ENCODE data around the gene ZNF423.

Gene ZNF423

DNA sequence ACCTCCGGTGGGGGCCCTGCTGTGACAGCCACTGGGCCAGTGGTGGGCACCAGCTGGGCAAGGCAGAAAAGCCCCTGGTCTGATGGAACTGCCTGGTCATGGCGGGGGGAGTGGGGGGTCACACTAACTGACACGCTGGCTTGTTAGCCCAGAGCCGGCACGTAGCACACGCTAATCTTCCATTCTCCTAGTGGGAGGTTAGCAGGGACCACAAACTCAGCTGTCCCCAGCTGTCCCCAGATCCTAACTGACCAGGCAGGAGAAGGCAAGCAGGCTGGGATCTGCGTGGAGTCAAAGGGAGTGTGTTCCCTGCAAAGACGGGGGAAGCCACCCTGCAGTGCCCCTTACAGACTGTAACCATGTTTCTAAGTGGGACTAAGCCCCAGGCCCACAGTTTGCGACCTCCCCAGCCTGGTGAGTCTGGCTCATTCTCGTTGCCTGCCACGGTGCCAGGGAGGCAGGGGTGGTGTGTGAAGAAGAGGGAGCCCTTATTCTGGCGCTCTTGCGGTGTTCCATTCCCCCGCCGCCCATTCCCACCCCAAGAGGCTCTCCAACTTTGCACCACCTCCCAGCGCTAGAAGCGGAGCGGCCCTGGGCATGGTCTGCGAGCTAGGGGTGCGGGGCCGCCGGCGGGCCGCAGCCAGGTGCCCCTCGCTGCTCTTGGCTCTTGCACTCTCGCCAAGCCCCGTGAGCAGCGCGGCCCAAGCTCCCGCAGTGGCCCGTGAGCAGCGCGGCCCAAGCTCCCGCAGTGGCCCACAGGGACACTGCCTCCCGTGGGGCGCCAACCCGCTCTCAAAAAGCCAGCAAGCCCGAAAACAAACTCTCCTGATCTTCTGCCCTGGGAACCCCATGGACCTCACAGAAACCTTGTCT is 12.1 kb upstream of the ZNF423 start:
- TF ChIP-seq, protein P1, sequence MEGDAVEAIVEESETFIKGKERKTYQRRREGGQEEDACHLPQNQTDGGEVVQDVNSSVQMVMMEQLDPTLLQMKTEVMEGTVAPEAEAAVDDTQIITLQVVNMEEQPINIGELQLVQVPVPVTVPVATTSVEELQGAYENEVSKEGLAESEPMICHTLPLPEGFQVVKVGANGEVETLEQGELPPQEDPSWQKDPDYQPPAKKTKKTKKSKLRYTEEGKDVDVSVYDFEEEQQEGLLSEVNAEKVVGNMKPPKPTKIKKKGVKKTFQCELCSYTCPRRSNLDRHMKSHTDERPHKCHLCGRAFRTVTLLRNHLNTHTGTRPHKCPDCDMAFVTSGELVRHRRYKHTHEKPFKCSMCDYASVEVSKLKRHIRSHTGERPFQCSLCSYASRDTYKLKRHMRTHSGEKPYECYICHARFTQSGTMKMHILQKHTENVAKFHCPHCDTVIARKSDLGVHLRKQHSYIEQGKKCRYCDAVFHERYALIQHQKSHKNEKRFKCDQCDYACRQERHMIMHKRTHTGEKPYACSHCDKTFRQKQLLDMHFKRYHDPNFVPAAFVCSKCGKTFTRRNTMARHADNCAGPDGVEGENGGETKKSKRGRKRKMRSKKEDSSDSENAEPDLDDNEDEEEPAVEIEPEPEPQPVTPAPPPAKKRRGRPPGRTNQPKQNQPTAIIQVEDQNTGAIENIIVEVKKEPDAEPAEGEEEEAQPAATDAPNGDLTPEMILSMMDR (IDR thresholded peaks at IDR 0.05; ENCODE audit: insufficient read depth, missing control alignments) = no peak
- no peak for DNase-seq (ENCODE audit: insufficient read length, low spot score)
- FAIRE-seq = no peak

DNA sequence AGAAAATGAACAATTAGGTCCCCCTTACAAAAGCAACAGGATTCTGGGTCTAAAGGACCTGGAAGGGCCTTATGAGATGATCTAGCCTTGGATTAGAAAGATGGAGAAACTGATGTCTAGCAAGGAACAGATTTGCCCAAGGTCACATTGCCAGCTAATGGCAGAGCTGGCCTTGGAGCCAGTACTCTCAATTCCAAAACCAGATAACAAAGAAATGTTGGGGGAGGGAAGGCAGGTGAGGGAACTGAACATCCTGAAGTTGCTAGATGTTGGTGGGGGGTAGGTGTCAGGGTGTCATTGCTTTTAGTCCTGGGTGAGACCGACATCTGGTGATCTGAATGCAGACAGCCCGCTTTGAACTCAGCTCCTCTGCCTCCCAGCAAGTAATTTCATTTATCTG is 11.3 kb upstream of the ZNF423 start:
- FAIRE-seq (no peak), DNase-seq (ENCODE audit: insufficient read length, low spot score) (no peak)
- TF ChIP-seq, protein P1 (IDR thresholded peaks at IDR 0.05; ENCODE audit: insufficient read depth, missing control alignments) = no peak

DNA sequence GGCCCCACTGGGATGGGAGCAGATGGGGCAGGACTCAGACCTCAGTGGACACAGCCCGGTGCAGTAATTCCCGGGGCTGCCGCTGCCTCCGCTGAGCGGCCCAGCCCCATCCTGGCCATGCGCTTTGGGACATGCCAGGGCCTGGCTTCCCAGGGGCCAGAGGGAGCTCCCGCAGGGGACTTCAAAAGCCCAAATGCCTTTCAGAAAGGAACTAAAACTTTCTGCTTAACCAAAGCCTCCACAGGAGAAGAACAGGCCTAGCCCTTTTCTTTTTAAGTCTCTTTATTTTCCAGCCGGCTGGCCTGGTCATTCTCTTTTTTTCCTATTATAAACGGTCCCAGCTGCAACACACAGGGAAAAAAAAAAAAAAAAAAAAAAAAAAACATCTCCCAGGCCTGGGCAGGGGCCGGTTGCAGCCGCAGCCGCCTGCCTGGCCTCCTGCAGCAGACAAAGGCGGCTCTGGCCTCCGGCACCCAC is 10.7 kb upstream of the ZNF423 start:
- FAIRE-seq (no peak), DNase-seq (ENCODE audit: insufficient read length, low spot score) (no peak)

DNA sequence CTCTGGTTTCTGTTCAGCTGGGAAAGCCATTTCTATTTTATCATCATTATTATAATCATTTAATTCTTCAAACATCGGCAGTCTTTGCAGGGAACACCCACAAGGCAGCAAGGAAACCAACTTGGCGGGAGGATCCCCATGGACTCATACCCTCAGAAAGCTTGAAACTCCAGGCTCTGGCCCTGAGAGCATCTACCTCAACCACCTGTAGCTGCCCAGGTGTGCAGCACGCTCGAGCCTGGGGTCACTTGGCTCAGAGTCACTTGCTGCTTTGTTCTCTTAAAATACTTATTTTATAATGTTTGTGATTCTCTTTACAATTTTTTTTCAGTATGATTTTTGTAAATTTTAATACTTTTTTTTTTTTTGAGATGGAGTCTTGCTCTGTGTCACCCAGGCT is 6.8 kb upstream of the ZNF423 start:
- TF ChIP-seq, protein P1 (IDR thresholded peaks at IDR 0.05; ENCODE audit: insufficient read depth, missing control alignments) = no peak
- DNase-seq (ENCODE audit: insufficient read length, low spot score) = no peak
- FAIRE-seq = no peak

More for the DNA sequence above, 10.7 kb upstream of the ZNF423 start:
- TF ChIP-seq, protein P1 (IDR thresholded peaks at IDR 0.05; ENCODE audit: insufficient read depth, missing control alignments) = no peak

DNA sequence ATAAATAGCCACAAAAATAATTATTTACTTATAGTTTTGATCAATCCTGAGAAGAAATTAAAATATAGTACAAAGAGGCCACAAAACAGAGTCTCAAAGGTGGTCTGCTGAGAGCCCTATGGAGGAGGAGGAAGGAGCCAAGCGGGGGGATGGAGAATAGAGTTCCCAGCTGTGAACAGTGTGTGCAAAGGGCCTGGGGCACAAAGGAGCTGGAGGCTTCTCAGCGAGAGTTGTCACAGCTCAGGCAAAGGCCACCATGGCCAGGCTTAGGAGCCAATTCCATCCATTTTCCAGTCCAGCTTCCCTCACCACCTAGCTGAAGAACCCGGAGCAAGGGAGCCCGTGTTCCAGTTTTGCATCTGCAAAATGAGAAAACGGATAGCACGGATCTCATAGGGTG is 5.4 kb upstream of the ZNF423 start:
- TF ChIP-seq, protein P1 (IDR thresholded peaks at IDR 0.05; ENCODE audit: insufficient read depth, missing control alignments) = no peak
- no peak for DNase-seq (ENCODE audit: insufficient read length, low spot score)
- FAIRE-seq = no peak

DNA sequence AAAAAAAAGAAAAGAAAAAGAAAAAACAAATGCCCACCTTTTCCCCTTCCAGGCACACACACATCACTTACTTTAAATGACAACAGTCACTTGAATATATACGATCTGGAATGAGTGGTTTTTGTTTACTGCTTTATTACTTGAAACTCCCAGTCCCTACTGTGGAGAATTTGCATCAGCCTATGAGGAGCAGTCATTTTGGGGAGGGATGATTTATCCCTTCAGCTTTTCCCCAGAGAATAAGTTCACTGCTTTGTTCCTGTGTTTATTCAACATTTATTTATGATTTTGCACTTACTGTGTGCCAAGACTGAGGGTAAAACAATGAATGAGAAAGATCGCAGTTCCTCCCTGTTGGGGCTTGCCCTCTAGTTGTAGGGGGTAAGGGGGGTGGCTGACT is 4.7 kb upstream of the ZNF423 start:
- FAIRE-seq (no peak), DNase-seq (ENCODE audit: insufficient read length, low spot score) (no peak)
- TF ChIP-seq, protein P1 (IDR thresholded peaks at IDR 0.05; ENCODE audit: insufficient read depth, missing control alignments) = no peak
